Keratinocyte (primary cell): ENCODE results near the gene SERP2.

Source experiments
- EZH2 ChIP-seq: IDR thresholded peaks from one replicate; pipeline ENCODE4 v1.6.1; 2012; ENCODE audit warnings: inconsistent platforms, mild to moderate bottlenecking, low read length, moderate library complexity
- TF ChIP-seq, protein P1 (sequence below), 3 experiments: IDR thresholded peaks in 1 of 3; conservative IDR thresholded peaks in 1 of 3; optimal IDR thresholded peaks in 1 of 3; 2 replicates in 2 of 3; 3 replicates in 1 of 3; pipeline versions ENCODE3 to v1.5.1; 2011; ENCODE audit warnings: low read length in 3 of 3, mild to moderate bottlenecking in 3 of 3, moderate library complexity in 2 of 3, control low read depth in 1 of 3, inconsistent platforms in 1 of 3; ENCODE audit not compliant: insufficient read depth in 2 of 3; ENCODE audit errors: extremely low read depth in 1 of 3

DNA sequence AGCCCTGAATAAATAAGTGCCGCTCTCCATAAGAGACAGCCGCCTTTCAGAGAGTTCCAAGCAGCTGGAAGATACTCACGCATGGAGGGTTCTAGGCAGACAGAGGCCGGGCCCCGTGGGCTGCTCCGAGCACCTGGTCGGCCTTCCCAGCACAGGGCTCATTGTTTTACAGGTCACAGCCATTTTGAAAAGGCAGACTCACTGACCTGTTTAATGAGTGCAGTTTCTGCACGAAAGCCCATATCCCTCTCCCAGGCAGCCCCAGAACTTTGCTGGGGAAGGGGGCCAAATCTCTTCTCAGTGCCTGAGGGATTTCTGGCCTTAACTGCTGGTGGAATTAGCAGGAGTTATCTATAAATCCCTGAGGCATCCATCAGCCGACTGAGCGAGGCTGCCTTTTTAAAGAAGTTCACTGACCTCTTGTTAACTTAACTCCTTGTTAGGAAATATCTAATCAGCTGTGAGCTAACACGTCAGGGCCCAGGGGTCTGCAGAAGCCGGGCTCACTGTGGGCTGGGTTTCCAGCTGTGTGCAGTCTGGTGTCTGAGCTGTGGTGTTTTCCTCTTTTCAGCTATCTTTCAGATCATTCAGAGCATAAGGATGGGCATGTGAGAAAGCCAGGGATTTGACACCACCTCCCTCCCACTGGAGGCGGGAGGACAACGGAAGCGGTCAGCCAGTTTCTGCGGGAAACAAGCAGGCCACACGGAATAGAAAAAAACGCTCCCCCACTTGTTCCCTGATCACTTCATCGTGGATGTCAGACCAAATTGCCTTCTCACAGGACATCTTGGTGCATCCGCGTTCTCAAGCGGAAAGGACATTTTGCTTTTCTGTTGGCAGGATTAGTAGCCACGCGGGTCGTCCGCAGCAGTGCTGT lies 23.3 kb downstream of the SERP2 start:
- TF ChIP-seq, protein P1, sequence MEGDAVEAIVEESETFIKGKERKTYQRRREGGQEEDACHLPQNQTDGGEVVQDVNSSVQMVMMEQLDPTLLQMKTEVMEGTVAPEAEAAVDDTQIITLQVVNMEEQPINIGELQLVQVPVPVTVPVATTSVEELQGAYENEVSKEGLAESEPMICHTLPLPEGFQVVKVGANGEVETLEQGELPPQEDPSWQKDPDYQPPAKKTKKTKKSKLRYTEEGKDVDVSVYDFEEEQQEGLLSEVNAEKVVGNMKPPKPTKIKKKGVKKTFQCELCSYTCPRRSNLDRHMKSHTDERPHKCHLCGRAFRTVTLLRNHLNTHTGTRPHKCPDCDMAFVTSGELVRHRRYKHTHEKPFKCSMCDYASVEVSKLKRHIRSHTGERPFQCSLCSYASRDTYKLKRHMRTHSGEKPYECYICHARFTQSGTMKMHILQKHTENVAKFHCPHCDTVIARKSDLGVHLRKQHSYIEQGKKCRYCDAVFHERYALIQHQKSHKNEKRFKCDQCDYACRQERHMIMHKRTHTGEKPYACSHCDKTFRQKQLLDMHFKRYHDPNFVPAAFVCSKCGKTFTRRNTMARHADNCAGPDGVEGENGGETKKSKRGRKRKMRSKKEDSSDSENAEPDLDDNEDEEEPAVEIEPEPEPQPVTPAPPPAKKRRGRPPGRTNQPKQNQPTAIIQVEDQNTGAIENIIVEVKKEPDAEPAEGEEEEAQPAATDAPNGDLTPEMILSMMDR (optimal IDR thresholded peaks at IDR 0.05 in 1 of 3, IDR thresholded peaks at IDR 0.05 in 1 of 3, conservative IDR thresholded peaks at IDR 0.05 in 1 of 3; ENCODE audit: extremely low read depth in 1 of 3, insufficient read depth in 2 of 3, low read length in 3 of 3): no peak
- TF ChIP-seq EZH2: no peak
